Daoy (cell line): ENCODE results near the gene NAPSA. TPM values are rescaled to one million over a fixed set of nuclear protein-coding genes. Genes with fewer than 3 reads are reported as not detected.
"Not testable (repeated sequence)": the region's sequence is repeated elsewhere in the genome, so short reads cannot be mapped to it uniquely, and the experiment has no call there.

ENCODE experiments used
- DNase-seq: peaks from one replicate; pipeline ENCODE4 v3.0.0-alpha.2; 2015; ENCODE audit warnings: low read depth
- total RNA-seq: library from RNA; depleted of rRNA; stranded (reverse); fragments of >200 nt; shearing (Covaris generic); gene quantifications from 2 replicates; pipeline ENCODE4 v1.2.3, GENCODE V29; 2014

The NAPSA gene
- total RNA-seq, 1 experiment from 2014 or later: not detected

GRCh38 chr19:50331221-50331993 is 34.0 kb downstream of the NAPSA start:
- DNase-seq: no peak

GRCh38 chr19:50330365-50331078 is 34.9 kb downstream of the NAPSA start:
- peak; percentile 94 for DNase-seq

GRCh38 chr19:50329926-50330294 is 35.5 kb downstream of the NAPSA start:
- DNase-seq: not testable (repeated sequence)

- DNase-seq: peak; percentile 100
Measured at GRCh38 chr19:50329146-50329925, 36.1 kb downstream of the NAPSA start, which contains the start of gene KCNC3. Gene KCNC3 (minus strand): TSS chr19:50329377. CDS start chr19:50329082, 295 bp downstream.

GRCh38 chr19:50328873-50329145 is 36.6 kb downstream of the NAPSA start:
- no peak for DNase-seq

GRCh38 chr19:50328224-50328872 is 37.1 kb downstream of the NAPSA start:
- DNase-seq: peak; percentile 57

- no peak for DNase-seq
Measured at GRCh38 chr19:50327461-50328223, 37.8 kb downstream of the NAPSA start.

GRCh38 chr19:50327013-50327412 is 38.4 kb downstream of the NAPSA start:
- no peak for DNase-seq

GRCh38 chr19:50326101-50326664 is 39.3 kb downstream of the NAPSA start:
- DNase-seq: no peak

- DNase-seq: peak; percentile 87
Measured at GRCh38 chr19:50325310-50326100, 39.9 kb downstream of the NAPSA start.

- no peak for DNase-seq
Measured at GRCh38 chr19:50324331-50324730, 41.1 kb downstream of the NAPSA start.

- no peak for DNase-seq
Measured at GRCh38 chr19:50323782-50324133, 41.7 kb downstream of the NAPSA start.

- DNase-seq: no peak
Measured at GRCh38 chr19:50322931-50323781, 42.3 kb downstream of the NAPSA start.

GRCh38 chr19:50322234-50322633 is 43.2 kb downstream of the NAPSA start:
- no peak for DNase-seq

- DNase-seq: no peak
Measured at GRCh38 chr19:50321831-50322230, 43.6 kb downstream of the NAPSA start.

- DNase-seq: no peak
Measured at GRCh38 chr19:50320596-50320995, 44.8 kb downstream of the NAPSA start.

GRCh38 chr19:50320051-50320450 is 45.4 kb downstream of the NAPSA start:
- DNase-seq: no peak

GRCh38 chr19:50319156-50319555 is 46.3 kb downstream of the NAPSA start:
- no peak for DNase-seq

GRCh38 chr19:50318438-50318837 is 47.0 kb downstream of the NAPSA start:
- no peak for DNase-seq
